Subcutaneous abdominal adipose tissue (tissue), 5 donors: ENCODE results near the gene CALN1.

Experiments
- H3K27ac ChIP-seq: one replicate; pipeline ENCODE4 v1.7.0; 2013; ENCODE audit warnings: low read depth, mild to moderate bottlenecking, inconsistent platforms, low read length, moderate library complexity
- H3K27me3 ChIP-seq, 5 donors: one replicate each; pipeline ENCODE4 v1.7.0; 2013; ENCODE audit warnings: low read length in 5 of 5, inconsistent platforms in 1 of 5; ENCODE audit not compliant: control insufficient read depth in 5 of 5, insufficient read depth in 4 of 5
- H3K36me3 ChIP-seq, 5 donors: one replicate each; pipeline ENCODE4 v1.7.0; 2013; ENCODE audit warnings: low read length in 5 of 5; ENCODE audit not compliant: control insufficient read depth in 5 of 5, insufficient read depth in 5 of 5
- H3K4me1 ChIP-seq, 5 donors: one replicate each; pipeline ENCODE4 v1.7.0; 2013; ENCODE audit warnings: low read length in 5 of 5, mild to moderate bottlenecking in 3 of 5, moderate library complexity in 1 of 5; ENCODE audit not compliant: control insufficient read depth in 5 of 5, insufficient read depth in 5 of 5
- H3K4me3 ChIP-seq, 5 donors: one replicate each; pipeline ENCODE4 v1.7.0; 2013; ENCODE audit warnings: low read length in 5 of 5, low read depth in 1 of 5
- H3K9ac ChIP-seq, 5 donors: one replicate each; pipeline ENCODE4 v1.7.0; 2013; ENCODE audit warnings: low read length in 5 of 5, mild to moderate bottlenecking in 4 of 5, moderate library complexity in 3 of 5
- H3K9me3 ChIP-seq, 5 donors: one replicate each; pipeline ENCODE4 v1.7.0; 2013; ENCODE audit warnings: low read length in 5 of 5; ENCODE audit not compliant: control insufficient read depth in 5 of 5
- donor health status: healthy.
- donor health status: healthy.
- donor health status: healthy.
- donor health status: healthy.
- donor health status: healthy.

The CALN1 gene

GRCh38 chr7:72438491-72438890 lies 26.4 kb upstream of the CALN1 start:
- no peaks in the 10 kb centered on the region for H3K36me3 ChIP-seq

GRCh38 chr7:72437610-72438009 lies 25.5 kb upstream of the CALN1 start:
- Histone ChIP-seq H3K9me3 (no peaks in the 10 kb centered on the region), H3K4me3 (no peak overlapping the region), H3K27ac (no peak overlapping the region), H3K4me1 (peaks cover 3 to 13% (median 10%) of the 10 kb centered on the region in 5 donors), H3K27me3 (peaks cover 0 to 7% (median 0%) of the 10 kb centered on the region in 5 donors), H3K36me3 (no peaks in the 10 kb centered on the region), H3K9ac (no peak overlapping the region)

More at GRCh38 chr7:72438491-72438890, 26.4 kb upstream of the CALN1 start:
- Histone ChIP-seq H3K27ac (no peak overlapping the region), H3K9me3 (no peaks in the 10 kb centered on the region), H3K4me1 (peaks cover 3 to 13% (median 10%) of the 10 kb centered on the region in 5 donors), H3K27me3 (peaks cover 0 to 8% (median 0%) of the 10 kb centered on the region in 5 donors), H3K9ac (no peak overlapping the region), H3K4me3 (no peak overlapping the region)

GRCh38 chr7:72437061-72437585 lies 25.0 kb upstream of the CALN1 start:
- no peak overlapping the region for H3K4me3 ChIP-seq
- peaks cover 0 to 6% (median 0%) of the 10 kb centered on the region in 5 donors for H3K27me3 ChIP-seq
- no peaks in the 10 kb centered on the region for H3K36me3 ChIP-seq
- H3K9ac ChIP-seq = no peak overlapping the region
- no peaks in the 10 kb centered on the region for H3K9me3 ChIP-seq
- peaks cover 3 to 13% (median 10%) of the 10 kb centered on the region in 5 donors for H3K4me1 ChIP-seq
- no peak overlapping the region for H3K27ac ChIP-seq

- H3K4me3 ChIP-seq = no peak overlapping the region
- peaks cover 0 to 7% (median 4%) of the 10 kb centered on the region in 5 donors for H3K27me3 ChIP-seq
- H3K9ac ChIP-seq = no peak overlapping the region
- H3K4me1 ChIP-seq = peaks cover 3 to 13% (median 10%) of the 10 kb centered on the region in 5 donors
- H3K27ac ChIP-seq = no peak overlapping the region
- no peaks in the 10 kb centered on the region for H3K9me3 ChIP-seq
- no peaks in the 10 kb centered on the region for H3K36me3 ChIP-seq
These were observed 23.9 kb upstream of the CALN1 start for GRCh38 chr7:72435925-72436480.

DNA sequence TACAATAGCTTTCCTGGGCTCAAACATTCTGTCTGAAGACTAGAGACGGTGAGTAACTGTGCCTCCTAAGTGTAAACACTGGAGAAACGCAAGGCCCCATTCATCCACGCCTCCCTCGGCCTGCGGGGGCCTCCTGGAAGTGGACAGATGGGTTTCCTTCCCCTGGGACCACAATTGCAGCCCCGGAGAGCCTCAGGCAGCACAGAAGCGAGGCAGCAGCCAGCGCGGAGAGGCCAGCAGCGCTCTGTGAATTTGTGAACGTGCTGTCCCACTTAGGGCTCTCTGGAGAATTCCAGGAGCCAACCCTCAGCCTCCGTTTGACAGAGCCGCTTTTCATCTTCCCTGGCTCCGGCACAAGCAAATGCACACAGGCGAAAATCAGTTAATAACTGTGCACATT lies 23.2 kb upstream of the CALN1 start:
- H3K9ac ChIP-seq = no peak overlapping the region
- no peak overlapping the region for H3K27ac ChIP-seq
- no peaks in the 10 kb centered on the region for H3K9me3 ChIP-seq
- peaks cover 3 to 13% (median 10%) of the 10 kb centered on the region in 5 donors for H3K4me1 ChIP-seq
- peaks cover 0 to 8% (median 6%) of the 10 kb centered on the region in 5 donors for H3K27me3 ChIP-seq
- peak overlapping the region in 3 of 5 donors; percentile 22 to 32 (median 23) for H3K4me3 ChIP-seq
- H3K36me3 ChIP-seq = no peaks in the 10 kb centered on the region

DNA sequence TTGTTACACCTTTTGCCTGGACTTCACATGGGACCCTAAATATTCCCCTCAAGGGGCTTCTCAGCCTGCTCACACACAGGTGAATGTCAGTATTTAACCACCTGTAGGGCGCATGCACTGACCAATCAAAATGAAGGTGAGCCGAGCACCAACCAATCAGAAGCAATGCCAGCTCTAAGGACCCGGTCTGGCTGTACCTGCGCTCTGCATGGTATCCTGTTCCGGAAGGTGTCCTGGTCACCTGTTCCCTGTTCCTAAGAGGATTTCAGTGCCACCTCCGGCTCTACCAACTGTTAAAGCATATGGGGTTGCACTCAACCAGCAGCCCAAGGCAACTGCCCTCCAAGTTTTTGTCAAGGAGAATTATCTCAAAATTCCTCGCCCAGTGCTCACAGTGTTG lies 18.4 kb upstream of the CALN1 start:
- no peaks in the 10 kb centered on the region for H3K36me3 ChIP-seq
- H3K9me3 ChIP-seq = no peaks in the 10 kb centered on the region
- H3K27ac ChIP-seq = no peak overlapping the region
- peaks cover 0 to 9% (median 6%) of the 10 kb centered on the region in 5 donors for H3K27me3 ChIP-seq
- no peak overlapping the region for H3K4me3 ChIP-seq
- H3K4me1 ChIP-seq = peaks cover 0 to 8% (median 6%) of the 10 kb centered on the region in 5 donors
- no peak overlapping the region for H3K9ac ChIP-seq

- H3K9ac ChIP-seq = no peak overlapping the region
- H3K36me3 ChIP-seq = no peaks in the 10 kb centered on the region
- H3K4me1 ChIP-seq = no peaks in the 10 kb centered on the region
- H3K4me3 ChIP-seq = no peak overlapping the region
- H3K27me3 ChIP-seq = peaks cover 0 to 9% (median 6%) of the 10 kb centered on the region in 5 donors
- H3K27ac ChIP-seq = no peak overlapping the region
- H3K9me3 ChIP-seq = no peaks in the 10 kb centered on the region
These were observed 17.2 kb upstream of the CALN1 start for GRCh38 chr7:72429316-72429715.

- Histone ChIP-seq H3K27me3 (peaks cover 0 to 3% (median 0%) of the 10 kb centered on the region in 5 donors), H3K9me3 (peaks cover 0 to 14% (median 11%) of the 10 kb centered on the region in 5 donors), H3K9ac (no peak overlapping the region)
These were observed 4.7 kb upstream of the CALN1 start for GRCh38 chr7:72416846-72417245.

GRCh38 chr7:72415586-72415985 lies 3.4 kb upstream of the CALN1 start:
- H3K36me3 ChIP-seq = no peaks in the 10 kb centered on the region
- no peak overlapping the region for H3K4me3 ChIP-seq
- H3K9me3 ChIP-seq = peaks cover 0 to 14% (median 11%) of the 10 kb centered on the region in 5 donors
- H3K4me1 ChIP-seq = no peaks in the 10 kb centered on the region
- H3K9ac ChIP-seq = no peak overlapping the region
- no peak overlapping the region for H3K27ac ChIP-seq
- H3K27me3 ChIP-seq = peaks cover 0 to 3% (median 0%) of the 10 kb centered on the region in 5 donors

More at GRCh38 chr7:72416846-72417245, 4.7 kb upstream of the CALN1 start:
- H3K4me1 ChIP-seq = no peaks in the 10 kb centered on the region
- H3K36me3 ChIP-seq = no peaks in the 10 kb centered on the region
- no peak overlapping the region for H3K27ac ChIP-seq
- no peak overlapping the region for H3K4me3 ChIP-seq

GRCh38 chr7:72413886-72414285 lies 1.7 kb upstream of the CALN1 start:
- no peak overlapping the region for H3K4me3 ChIP-seq
- peaks cover 0 to under 1% (median under 1%) of the 10 kb centered on the region in 5 donors for H3K9me3 ChIP-seq
- no peaks in the 10 kb centered on the region for H3K4me1 ChIP-seq
- no peak overlapping the region for H3K9ac ChIP-seq
- H3K27ac ChIP-seq = no peak overlapping the region
- no peaks in the 10 kb centered on the region for H3K27me3 ChIP-seq
- H3K36me3 ChIP-seq = no peaks in the 10 kb centered on the region
